ENCODE data around the gene RNASE11. TPM values are rescaled to one million over a fixed set of nuclear protein-coding genes. Genes with fewer than 3 reads are reported as not detected.
"Not testable (repeated sequence)": the region's sequence is repeated elsewhere in the genome, so short reads cannot be mapped to it uniquely, and the experiment has no call there.

Gene RNASE11
- total RNA-seq, 1 experiment from 2014 or later, result not detected

DNA sequence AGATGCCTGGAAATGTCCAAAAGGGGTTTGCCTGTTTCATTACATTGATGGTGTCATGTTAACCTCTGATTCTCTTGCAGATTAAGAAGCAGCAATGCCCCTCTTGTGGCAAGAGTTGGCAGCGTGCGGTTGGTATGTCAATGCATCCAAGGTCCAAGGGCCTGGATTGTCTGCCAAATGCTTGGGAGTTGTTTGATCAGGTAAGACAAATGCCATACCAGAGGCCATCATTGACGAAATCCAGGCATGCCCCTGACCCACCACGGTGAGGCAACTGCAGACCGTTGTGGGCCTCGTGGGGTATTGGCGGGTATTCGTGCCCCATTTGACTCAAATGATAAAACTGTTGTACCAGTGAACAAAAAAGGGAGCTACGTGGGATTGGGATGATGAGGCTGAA lies 14.8 kb upstream of the RNASE11 start:
- no peak for DNase-seq
- intact Hi-C loops (cut with micrococcal nuclease), result no loop called here
- Histone ChIP-seq H4K20me1 (ENCODE audit: low read length) (no peaks in the 10 kb centered on the region), H3K9ac (ENCODE audit: low read length) (no peak overlapping the region), H3K79me2 (ENCODE audit: low read length) (no peaks in the 10 kb centered on the region), H3F3A (ENCODE audit: low read length, unreplicated experiment) (no peaks in the 10 kb centered on the region), H2AFZ (ENCODE audit: low read length) (no peak overlapping the region), H3K4me2 (ENCODE audit: low read length) (no peak overlapping the region), H3K27me3 (ENCODE audit: low read length) (no peaks in the 10 kb centered on the region), H3K9me2 (replicated peaks; ENCODE audit: low read length) (no peaks in the 10 kb centered on the region), H3K4me3 (ENCODE audit: low read length) (no peak overlapping the region), H3K9me3 (ENCODE audit: low read length) (no peaks in the 10 kb centered on the region), H3K36me3 (ENCODE audit: low read depth, low read length) (no peaks in the 10 kb centered on the region), H3K27ac (ENCODE audit: low read length) (no peak overlapping the region), H3K4me1 (ENCODE audit: insufficient read depth, low read length) (peaks cover 7% of the 10 kb centered on the region; the same call in 1 of the 2 replicates)
- CTCF ChIA-PET, result no interaction called here
- no TSS peak for BruUV-seq (replicated peaks)
- ATAC-seq, result no peak
- POLR2A ChIA-PET (ENCODE audit: unreplicated experiment), result no interaction called here
- no peak for TF ChIP-seq EZH2 (IDR thresholded peaks at IDR 0.05; ENCODE audit: low read length, unreplicated experiment)
- TF ChIP-seq, protein P1, sequence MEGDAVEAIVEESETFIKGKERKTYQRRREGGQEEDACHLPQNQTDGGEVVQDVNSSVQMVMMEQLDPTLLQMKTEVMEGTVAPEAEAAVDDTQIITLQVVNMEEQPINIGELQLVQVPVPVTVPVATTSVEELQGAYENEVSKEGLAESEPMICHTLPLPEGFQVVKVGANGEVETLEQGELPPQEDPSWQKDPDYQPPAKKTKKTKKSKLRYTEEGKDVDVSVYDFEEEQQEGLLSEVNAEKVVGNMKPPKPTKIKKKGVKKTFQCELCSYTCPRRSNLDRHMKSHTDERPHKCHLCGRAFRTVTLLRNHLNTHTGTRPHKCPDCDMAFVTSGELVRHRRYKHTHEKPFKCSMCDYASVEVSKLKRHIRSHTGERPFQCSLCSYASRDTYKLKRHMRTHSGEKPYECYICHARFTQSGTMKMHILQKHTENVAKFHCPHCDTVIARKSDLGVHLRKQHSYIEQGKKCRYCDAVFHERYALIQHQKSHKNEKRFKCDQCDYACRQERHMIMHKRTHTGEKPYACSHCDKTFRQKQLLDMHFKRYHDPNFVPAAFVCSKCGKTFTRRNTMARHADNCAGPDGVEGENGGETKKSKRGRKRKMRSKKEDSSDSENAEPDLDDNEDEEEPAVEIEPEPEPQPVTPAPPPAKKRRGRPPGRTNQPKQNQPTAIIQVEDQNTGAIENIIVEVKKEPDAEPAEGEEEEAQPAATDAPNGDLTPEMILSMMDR (conservative IDR thresholded peaks at IDR 0.05; ENCODE audit: low read depth, low read length), result no peak
- no peak for TF ChIP-seq EZH2phosphoT487 (IDR thresholded peaks at IDR 0.05; ENCODE audit: borderline replicate concordance, low read length)

DNA sequence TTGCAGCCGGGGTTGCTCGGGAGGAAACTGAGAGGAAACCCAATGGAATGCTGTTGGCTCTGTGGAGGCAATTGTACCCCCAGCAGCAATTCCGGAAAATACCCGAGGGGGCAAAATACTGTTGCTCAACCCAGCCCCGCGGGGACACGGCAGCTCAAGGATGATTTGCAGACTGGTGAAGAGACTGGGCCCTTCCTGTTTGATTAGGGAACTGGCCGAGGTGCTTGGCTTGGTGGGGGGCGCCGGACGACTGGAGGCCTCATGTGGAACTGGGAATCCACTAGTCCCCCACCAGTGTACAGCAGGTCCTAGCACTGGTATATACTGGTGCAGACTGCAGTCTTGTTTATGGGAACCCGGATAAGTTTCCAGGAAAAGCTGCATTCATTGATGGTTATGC lies 13.7 kb upstream of the RNASE11 start:
- intact Hi-C loops (cut with micrococcal nuclease), result no loop called here
- ATAC-seq, result no peak

DNA sequence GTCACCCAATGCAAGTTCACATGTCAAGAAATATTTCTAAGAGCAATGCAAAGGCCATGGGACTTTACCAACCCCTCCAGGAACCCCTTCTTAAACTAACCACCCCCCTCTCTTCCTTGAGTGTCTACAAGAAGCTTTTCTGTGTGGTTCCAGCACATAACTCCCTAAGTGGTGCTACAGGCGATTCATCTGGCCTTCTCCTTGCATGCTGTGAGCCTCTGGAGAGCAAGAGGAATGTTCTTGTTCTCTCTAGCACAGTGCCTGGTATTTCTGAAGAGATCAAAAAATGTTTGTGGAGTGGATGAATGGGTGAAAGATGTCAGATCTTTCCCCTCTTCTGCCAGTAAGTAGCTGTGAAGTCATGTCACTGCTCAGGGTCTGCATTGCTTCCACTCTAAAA lies 9.3 kb upstream of the RNASE11 start:
- Histone ChIP-seq H4K20me1 (ENCODE audit: low read length) (no peaks in the 10 kb centered on the region), H3K4me3 (ENCODE audit: low read length) (no peak overlapping the region), H3K9ac (ENCODE audit: low read length) (no peak overlapping the region), H3K27me3 (ENCODE audit: low read length) (peaks cover 11% of the 10 kb centered on the region), H3K79me2 (ENCODE audit: low read length) (no peaks in the 10 kb centered on the region), H3K27ac (ENCODE audit: low read length) (no peak overlapping the region), H2AFZ (ENCODE audit: low read length) (no peak overlapping the region), H3K9me3 (ENCODE audit: low read length) (no peaks in the 10 kb centered on the region), H3K4me2 (ENCODE audit: low read length) (no peak overlapping the region), H3K4me1 (ENCODE audit: insufficient read depth, low read length) (no peaks in the 10 kb centered on the region), H3K36me3 (ENCODE audit: low read depth, low read length) (no peaks in the 10 kb centered on the region), H3F3A (ENCODE audit: low read length, unreplicated experiment) (no peaks in the 10 kb centered on the region), H3K9me2 (replicated peaks; ENCODE audit: low read length) (no peaks in the 10 kb centered on the region)
- ATAC-seq, result no peak
- no TSS peak for BruUV-seq (replicated peaks)
- TF ChIP-seq, protein P1 (conservative IDR thresholded peaks at IDR 0.05; ENCODE audit: low read depth, low read length), result no peak
- no peak for TF ChIP-seq EZH2phosphoT487 (IDR thresholded peaks at IDR 0.05; ENCODE audit: borderline replicate concordance, low read length)
- no peak for TF ChIP-seq EZH2 (IDR thresholded peaks at IDR 0.05; ENCODE audit: low read length, unreplicated experiment)
- DNase-seq, result no peak
- POLR2A ChIA-PET (ENCODE audit: unreplicated experiment), result no interaction called here
- intact Hi-C loops (cut with micrococcal nuclease), result no loop called here
- CTCF ChIA-PET, result no interaction called here

More for the DNA sequence above, 13.7 kb upstream of the RNASE11 start:
- Histone ChIP-seq H3K36me3 (ENCODE audit: low read depth, low read length) (no peaks in the 10 kb centered on the region), H3K27ac (ENCODE audit: low read length) (no peak overlapping the region), H3K79me2 (ENCODE audit: low read length) (no peaks in the 10 kb centered on the region), H2AFZ (ENCODE audit: low read length) (no peak overlapping the region), H3K9me2 (replicated peaks; ENCODE audit: low read length) (no peaks in the 10 kb centered on the region), H3K4me1 (ENCODE audit: insufficient read depth, low read length) (0 out of 2 replicates have a peak, but pooled peaks cover 2% of the 10 kb centered on the region), H3F3A (ENCODE audit: low read length, unreplicated experiment) (no peaks in the 10 kb centered on the region), H4K20me1 (ENCODE audit: low read length) (no peaks in the 10 kb centered on the region), H3K4me3 (ENCODE audit: low read length) (no peak overlapping the region), H3K9ac (ENCODE audit: low read length) (no peak overlapping the region), H3K9me3 (ENCODE audit: low read length) (no peaks in the 10 kb centered on the region), H3K4me2 (ENCODE audit: low read length) (no peak overlapping the region), H3K27me3 (ENCODE audit: low read length) (no peaks in the 10 kb centered on the region)
- no peak for DNase-seq
- no TSS peak for BruUV-seq (replicated peaks)
- CTCF ChIA-PET, result no interaction called here
- TF ChIP-seq EZH2 (IDR thresholded peaks at IDR 0.05; ENCODE audit: low read length, unreplicated experiment), result no peak
- POLR2A ChIA-PET (ENCODE audit: unreplicated experiment), result no interaction called here

DNA sequence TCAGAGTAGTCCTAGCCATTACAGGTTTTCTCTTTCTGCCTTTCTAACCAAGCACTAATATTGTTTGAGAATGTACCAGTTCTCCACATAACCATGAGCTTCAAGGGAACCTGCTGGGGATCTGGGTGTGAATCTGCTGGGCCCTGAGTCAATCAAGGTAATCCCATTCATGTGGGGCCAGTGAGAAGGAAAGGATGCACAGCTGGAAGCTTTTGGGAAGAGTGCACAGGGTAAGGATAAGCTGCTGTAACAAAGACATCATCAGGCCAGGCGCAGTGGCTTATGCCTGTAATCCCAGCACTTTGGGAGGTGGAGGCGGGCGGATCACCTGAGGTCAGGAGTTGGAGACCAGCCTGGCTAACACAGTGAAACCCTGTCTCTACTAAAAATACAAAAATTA lies 7.9 kb upstream of the RNASE11 start:
- BruUV-seq (replicated peaks); H3K36me3 ChIP-seq (ENCODE audit: low read depth, low read length): not testable (repeated sequence)

More for the DNA sequence above, 7.9 kb upstream of the RNASE11 start:
- H3F3A ChIP-seq (ENCODE audit: low read length, unreplicated experiment); ATAC-seq; H3K9me3 ChIP-seq (ENCODE audit: low read length); intact Hi-C loops (cut with micrococcal nuclease); H3K9ac ChIP-seq (ENCODE audit: low read length); H3K4me2 ChIP-seq (ENCODE audit: low read length); H2AFZ ChIP-seq (ENCODE audit: low read length); H3K4me1 ChIP-seq (ENCODE audit: insufficient read depth, low read length); H3K9me2 ChIP-seq (replicated peaks; ENCODE audit: low read length); H4K20me1 ChIP-seq (ENCODE audit: low read length); CTCF ChIA-PET; H3K4me3 ChIP-seq (ENCODE audit: low read length); H3K27ac ChIP-seq (ENCODE audit: low read length); H3K79me2 ChIP-seq (ENCODE audit: low read length); DNase-seq: not testable (repeated sequence)
- H3K27me3 ChIP-seq (ENCODE audit: low read length), result peaks cover 24% of the 10 kb centered on the region
- POLR2A ChIA-PET (ENCODE audit: unreplicated experiment), result interaction anchor here (0.5 kb wide), 1 partner anchor 133 kb away, joined by 4 read pairs; no protein-coding TSS in a partner anchor
